ENCODE results near the gene CEBPE.

GRCh38 chr14:23101986-23102625 lies 16.9 kb downstream of the CEBPE start:
- TF ChIP-seq CTCF (IDR thresholded peaks at IDR 0.05) (no peak), EP300 (IDR thresholded peaks at IDR 0.05; ENCODE audit: borderline replicate concordance in 1 of 2, low read depth in 1 of 2, low read length in 1 of 2) (no peak), POLR2AphosphoS5 (IDR thresholded peaks at IDR 0.05; ENCODE audit: low read depth, low read length) (no peak), MXI1 (IDR thresholded peaks at IDR 0.05; ENCODE audit: low read depth, low read length) (no peak), SMC3 (IDR thresholded peaks at IDR 0.05; ENCODE audit: low read depth, low read length) (no peak), ELF1 (IDR thresholded peaks at IDR 0.05) (no peak), RFX5 (IDR thresholded peaks at IDR 0.05; ENCODE audit: low read length) (no peak), IRF3 (IDR thresholded peaks at IDR 0.05; ENCODE audit: low read depth, low read length) (no peak), PBX3 (IDR thresholded peaks at IDR 0.05) (no peak), REST (IDR thresholded peaks at IDR 0.05; ENCODE audit: low read depth, low read length) (no peak), TCF12 (IDR thresholded peaks at IDR 0.05) (no peak), GATA2 (CRISPR knock-in tag; IDR thresholded peaks at IDR 0.05) (no peak), ZBTB33 (IDR thresholded peaks at IDR 0.05; ENCODE audit: borderline replicate concordance, low read depth) (no peak)

All from SK-N-SH (cell line).